Mucosa of rectum (tissue), 2 donors: ENCODE data around the gene USF2.

Experiments used
- H3K27ac ChIP-seq, 2 donors: one replicate each; pipeline ENCODE4 v1.7.0; 2013; ENCODE audit warnings: inconsistent platforms in 2 of 2, low read depth in 2 of 2, low read length in 2 of 2
- H3K27me3 ChIP-seq, 2 donors: one replicate each; pipeline ENCODE4 v1.7.0; 2013; ENCODE audit warnings: low read length in 2 of 2; ENCODE audit not compliant: control insufficient read depth in 2 of 2, insufficient read depth in 2 of 2
- H3K36me3 ChIP-seq, 2 donors: one replicate each; pipeline ENCODE4 v1.7.0; 2013; ENCODE audit warnings: low read length in 2 of 2; ENCODE audit not compliant: control insufficient read depth in 2 of 2, insufficient read depth in 2 of 2
- H3K4me1 ChIP-seq, 2 donors: one replicate each; pipeline ENCODE4 v1.7.0; 2013; ENCODE audit warnings: low read length in 2 of 2, mild to moderate bottlenecking in 1 of 2; ENCODE audit not compliant: control insufficient read depth in 2 of 2, insufficient read depth in 2 of 2
- H3K4me3 ChIP-seq, 2 donors: one replicate each; pipeline ENCODE4 v1.7.0; 2013; ENCODE audit warnings: low read length in 2 of 2
- H3K9ac ChIP-seq, 2 donors: one replicate each; pipeline ENCODE4 v1.7.0; 2013; ENCODE audit warnings: low read length in 2 of 2, low read depth in 1 of 2, mild to moderate bottlenecking in 1 of 2
- H3K9me3 ChIP-seq, 2 donors: one replicate each; pipeline ENCODE4 v1.7.0; 2013; ENCODE audit warnings: low read length in 2 of 2; ENCODE audit not compliant: control insufficient read depth in 2 of 2
- donor health status: healthy.
- donor health status: Normal muscosa, but diverticular disease.

Gene USF2

DNA sequence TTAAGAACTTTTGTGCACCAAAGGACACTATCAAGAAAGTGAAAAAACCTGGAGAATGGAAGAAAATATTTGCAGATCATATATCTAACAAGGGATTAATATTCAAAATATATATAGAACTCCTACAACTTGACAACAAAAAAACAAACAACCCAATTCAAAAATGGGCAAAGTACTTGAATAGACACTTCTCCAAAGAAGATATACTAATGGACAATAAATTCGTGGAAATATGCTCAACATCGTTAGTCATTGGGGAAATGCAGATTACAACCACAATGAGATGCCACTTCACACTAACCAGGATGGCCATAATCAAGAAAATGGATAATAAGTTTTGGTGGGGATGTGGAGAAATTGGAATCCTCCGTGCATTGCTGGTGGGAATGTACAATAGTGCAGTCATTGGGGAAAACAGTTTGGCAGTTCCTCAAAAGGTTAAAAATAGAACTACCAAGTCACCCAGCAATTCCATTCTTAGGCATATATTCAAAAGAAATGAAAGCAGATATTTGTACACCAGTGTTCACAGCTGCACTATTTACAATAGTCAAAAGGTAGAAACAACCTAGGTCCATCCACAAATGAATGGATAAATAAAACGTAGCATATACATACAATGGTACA, 22.2 kb upstream of the USF2 start:
- no peak overlapping the region for H3K4me3 ChIP-seq
- H3K27me3 ChIP-seq: no peaks in the 10 kb centered on the region
- H3K27ac ChIP-seq: no peak overlapping the region
- H3K36me3 ChIP-seq: peaks cover 6 to 9% of the 10 kb centered on the region in 2 donors
- peaks cover 12 to 20% of the 10 kb centered on the region in 2 donors for H3K4me1 ChIP-seq
- no peak overlapping the region for H3K9ac ChIP-seq
- H3K9me3 ChIP-seq: no peaks in the 10 kb centered on the region

DNA sequence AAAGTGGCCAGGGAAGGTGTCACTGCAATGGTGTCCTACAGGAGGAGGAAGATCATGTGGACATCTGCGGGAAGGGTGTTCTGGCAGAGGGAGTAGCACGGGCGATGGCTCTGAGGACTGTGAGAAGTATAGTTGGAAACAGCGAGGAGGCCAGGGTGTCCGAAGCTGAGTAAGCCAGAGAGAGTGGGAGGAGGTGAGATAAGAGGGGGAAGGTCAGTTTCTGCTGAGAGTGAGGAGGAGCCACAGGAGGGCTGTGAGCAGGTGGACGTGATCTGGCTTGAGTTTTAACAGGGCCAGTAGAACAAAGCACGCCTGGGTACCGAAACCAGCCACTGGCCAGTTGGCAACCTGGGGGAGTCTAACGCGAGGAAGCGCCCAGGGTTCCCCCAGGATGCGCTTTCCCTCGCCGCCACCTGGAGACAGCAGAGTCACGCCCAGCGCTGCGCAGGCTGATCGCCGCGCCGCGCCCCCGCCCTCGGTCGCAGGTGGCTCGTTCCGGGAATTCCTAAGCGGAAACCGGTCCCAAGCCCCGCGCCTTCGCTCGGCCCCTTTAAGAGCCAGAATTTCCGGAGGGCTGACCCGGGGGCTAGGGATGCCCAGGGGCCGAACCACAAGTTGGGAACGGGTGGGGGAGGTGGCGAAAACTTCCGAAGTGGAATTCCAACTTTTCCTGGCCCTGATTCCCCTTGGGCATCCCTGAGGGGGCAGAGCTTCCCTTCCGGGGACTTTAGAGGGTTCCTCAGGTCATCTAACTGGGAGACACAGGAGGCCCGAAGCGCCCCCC, 21.0 kb upstream of the USF2 start:
- peaks cover 12 to 20% of the 10 kb centered on the region in 2 donors for H3K4me1 ChIP-seq
- H3K27ac ChIP-seq: peak overlapping the region; percentile 92 to 96
- H3K9me3 ChIP-seq: no peaks in the 10 kb centered on the region
- peak overlapping the region; percentile 89 to 98 for H3K4me3 ChIP-seq
- peaks cover 6 to 9% of the 10 kb centered on the region in 2 donors for H3K36me3 ChIP-seq
- peak overlapping the region; percentile 89 to 96 for H3K9ac ChIP-seq
- H3K27me3 ChIP-seq: no peaks in the 10 kb centered on the region

DNA sequence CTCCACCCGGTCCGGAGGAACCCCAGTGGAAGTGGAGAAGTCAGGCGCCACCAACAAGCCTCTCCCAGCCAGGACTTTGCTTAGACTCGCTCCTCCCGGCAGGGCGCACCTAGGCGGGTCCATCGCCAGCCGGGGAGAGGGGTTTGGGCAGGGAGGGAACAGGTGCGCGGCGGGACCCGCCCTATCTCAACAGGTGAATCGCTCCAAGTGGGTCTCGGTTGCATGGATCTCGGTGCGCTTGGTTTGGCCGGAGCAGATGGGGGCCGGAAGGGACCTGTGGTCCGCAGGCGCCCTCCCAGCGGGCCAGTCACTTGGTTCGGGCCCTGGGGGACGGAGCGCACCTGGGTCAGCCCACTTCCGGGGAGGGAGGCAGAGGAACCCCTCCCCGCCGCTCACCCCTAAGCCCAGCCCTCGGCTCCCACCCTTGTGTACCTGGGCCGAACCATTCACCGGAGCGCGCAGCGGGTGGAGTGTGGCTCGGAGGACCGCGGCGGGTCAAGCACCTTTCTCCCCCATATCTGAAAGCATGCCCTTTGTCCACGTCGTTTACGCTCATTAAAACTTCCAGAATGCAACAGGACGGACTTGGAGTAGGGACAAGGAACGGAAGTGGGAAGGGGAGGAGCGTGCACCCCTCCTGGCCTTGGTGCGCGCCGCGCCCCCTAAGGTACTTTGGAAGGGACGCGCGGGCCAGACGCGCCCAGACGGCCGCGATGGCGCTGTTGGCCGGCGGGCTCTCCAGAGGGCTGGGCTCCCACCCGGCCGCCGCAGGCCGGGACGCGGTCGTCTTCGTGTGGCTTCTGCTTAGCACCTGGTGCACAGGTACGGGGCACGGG, 20.2 kb upstream of the USF2 start, which contains the start of gene LSR:
TSS of gene LSR (plus strand) at position 693 of the 836 bp plus-strand sequence. CDS start at position 714, 21 bp downstream.
- Histone ChIP-seq H3K36me3 (peaks cover 7 to 12% of the 10 kb centered on the region in 2 donors), H3K4me3 (peak within 1 kb of the TSS; percentile 89 to 98), H3K27me3 (no peaks in the 10 kb centered on the region), H3K27ac (peak within 1 kb of the TSS; percentile 92 to 96), H3K9ac (peak within 1 kb of the TSS; percentile 89 to 96), H3K4me1 (peaks cover 12 to 20% of the 10 kb centered on the region in 2 donors), H3K9me3 (no peaks in the 10 kb centered on the region)

DNA sequence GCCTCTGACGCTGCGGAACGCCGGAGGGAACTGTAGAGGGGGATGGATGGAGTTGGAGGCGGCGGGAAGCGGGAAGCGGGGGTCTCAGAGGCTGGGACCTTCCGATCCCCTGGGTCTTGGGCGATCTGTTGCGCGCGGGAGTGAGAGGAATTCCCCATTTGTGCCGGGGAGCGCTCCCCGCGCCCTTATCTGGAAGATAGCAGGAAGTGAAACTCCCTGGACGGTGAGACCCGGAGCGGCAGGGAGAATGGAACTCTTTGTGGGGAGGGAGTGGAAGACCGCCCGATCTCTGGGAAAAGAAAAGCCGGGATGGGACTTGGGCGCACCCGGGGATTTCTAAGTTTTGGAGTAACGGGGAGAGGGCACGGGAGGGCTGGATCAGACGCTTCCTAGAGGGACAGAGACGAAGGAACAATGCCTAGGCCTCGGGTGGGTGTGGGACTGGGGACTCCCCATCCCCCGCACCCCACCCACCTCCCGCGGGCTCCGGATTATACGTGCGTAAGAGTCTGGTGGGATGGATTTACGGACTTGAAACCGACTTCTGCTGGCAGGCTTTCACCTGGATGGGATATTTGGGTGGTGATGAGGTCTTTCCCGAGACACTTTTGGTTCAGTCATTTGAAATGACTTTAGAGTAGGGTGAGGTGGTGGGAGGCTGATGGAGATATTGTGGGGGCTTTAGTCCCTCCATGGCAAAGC, 19.5 kb upstream of the USF2 start:
- Histone ChIP-seq H3K27ac (peak overlapping the region; percentile 92 to 96), H3K27me3 (no peaks in the 10 kb centered on the region), H3K4me1 (peaks cover 12 to 20% of the 10 kb centered on the region in 2 donors), H3K9me3 (no peaks in the 10 kb centered on the region), H3K4me3 (peak overlapping the region; percentile 89 to 98), H3K9ac (peak overlapping the region; percentile 89 to 96), H3K36me3 (peaks cover 10 to 13% of the 10 kb centered on the region in 2 donors)

DNA sequence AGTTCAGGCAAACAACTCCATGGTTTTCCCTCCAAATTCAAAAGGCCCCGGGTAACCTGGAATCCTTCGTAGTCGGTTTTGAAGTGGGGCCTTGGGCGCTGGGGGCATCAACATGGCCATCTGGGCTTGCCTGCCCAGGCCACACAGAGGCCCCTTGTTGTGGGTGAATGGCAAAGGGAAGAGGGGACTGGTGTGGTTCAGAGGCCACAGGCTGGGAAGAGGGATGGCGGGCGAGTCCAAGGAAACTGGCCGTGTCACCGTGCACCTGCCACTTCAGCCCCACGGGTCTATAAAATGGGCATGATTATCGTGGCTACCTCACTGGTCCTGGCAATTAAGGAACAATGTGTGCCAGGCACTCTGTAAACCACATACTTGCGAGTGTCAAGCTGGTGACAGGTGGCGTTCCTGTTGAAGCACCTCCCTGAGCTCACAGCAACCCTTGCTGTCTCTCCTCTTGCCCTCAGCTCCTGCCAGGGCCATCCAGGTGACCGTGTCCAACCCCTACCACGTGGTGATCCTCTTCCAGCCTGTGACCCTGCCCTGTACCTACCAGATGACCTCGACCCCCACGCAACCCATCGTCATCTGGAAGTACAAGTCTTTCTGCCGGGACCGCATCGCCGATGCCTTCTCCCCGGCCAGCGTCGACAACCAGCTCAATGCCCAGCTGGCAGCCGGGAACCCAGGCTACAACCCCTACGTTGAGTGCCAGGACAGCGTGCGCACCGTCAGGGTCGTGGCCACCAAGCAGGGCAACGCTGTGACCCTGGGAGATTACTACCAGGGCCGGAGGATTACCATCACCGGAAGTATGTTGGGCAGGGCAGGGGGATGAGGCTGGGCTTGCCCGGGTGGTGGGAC, 18.7 kb upstream of the USF2 start:
- H3K27ac ChIP-seq: peak overlapping the region in 1 of 2 donors; percentile 92
- peaks cover 12 to 20% of the 10 kb centered on the region in 2 donors for H3K4me1 ChIP-seq
- H3K27me3 ChIP-seq: no peaks in the 10 kb centered on the region
- H3K36me3 ChIP-seq: peaks cover 18 to 20% of the 10 kb centered on the region in 2 donors
- peak overlapping the region in 1 of 2 donors; percentile 96 for H3K9ac ChIP-seq
- peak overlapping the region; percentile 89 to 98 for H3K4me3 ChIP-seq
- no peaks in the 10 kb centered on the region for H3K9me3 ChIP-seq

DNA sequence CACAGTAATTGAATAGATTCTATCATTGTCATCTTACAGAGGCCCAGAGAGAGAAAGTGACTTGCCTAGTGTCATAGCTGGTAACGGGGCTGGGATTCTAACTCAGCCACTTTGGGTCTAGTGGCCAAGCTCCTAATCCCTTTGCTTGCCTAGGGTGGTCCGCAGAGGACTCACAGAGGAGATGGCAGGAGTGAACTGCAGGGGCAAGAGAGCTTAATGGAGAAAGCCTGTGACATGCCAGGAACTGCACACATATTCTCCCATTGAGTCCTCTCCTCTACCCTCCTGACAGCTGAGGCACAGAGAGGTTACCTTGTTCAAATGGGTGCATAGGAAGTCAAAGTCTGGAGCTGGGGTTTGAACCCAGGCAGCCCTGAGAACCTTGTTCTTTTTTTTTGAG, 17.3 kb upstream of the USF2 start:
- H3K27ac ChIP-seq: no peak overlapping the region
- H3K9ac ChIP-seq: no peak overlapping the region
- no peaks in the 10 kb centered on the region for H3K9me3 ChIP-seq
- H3K4me1 ChIP-seq: peaks cover 12 to 20% of the 10 kb centered on the region in 2 donors
- H3K36me3 ChIP-seq: peaks cover 23 to 25% of the 10 kb centered on the region in 2 donors
- H3K4me3 ChIP-seq: no peak overlapping the region
- H3K27me3 ChIP-seq: no peaks in the 10 kb centered on the region

DNA sequence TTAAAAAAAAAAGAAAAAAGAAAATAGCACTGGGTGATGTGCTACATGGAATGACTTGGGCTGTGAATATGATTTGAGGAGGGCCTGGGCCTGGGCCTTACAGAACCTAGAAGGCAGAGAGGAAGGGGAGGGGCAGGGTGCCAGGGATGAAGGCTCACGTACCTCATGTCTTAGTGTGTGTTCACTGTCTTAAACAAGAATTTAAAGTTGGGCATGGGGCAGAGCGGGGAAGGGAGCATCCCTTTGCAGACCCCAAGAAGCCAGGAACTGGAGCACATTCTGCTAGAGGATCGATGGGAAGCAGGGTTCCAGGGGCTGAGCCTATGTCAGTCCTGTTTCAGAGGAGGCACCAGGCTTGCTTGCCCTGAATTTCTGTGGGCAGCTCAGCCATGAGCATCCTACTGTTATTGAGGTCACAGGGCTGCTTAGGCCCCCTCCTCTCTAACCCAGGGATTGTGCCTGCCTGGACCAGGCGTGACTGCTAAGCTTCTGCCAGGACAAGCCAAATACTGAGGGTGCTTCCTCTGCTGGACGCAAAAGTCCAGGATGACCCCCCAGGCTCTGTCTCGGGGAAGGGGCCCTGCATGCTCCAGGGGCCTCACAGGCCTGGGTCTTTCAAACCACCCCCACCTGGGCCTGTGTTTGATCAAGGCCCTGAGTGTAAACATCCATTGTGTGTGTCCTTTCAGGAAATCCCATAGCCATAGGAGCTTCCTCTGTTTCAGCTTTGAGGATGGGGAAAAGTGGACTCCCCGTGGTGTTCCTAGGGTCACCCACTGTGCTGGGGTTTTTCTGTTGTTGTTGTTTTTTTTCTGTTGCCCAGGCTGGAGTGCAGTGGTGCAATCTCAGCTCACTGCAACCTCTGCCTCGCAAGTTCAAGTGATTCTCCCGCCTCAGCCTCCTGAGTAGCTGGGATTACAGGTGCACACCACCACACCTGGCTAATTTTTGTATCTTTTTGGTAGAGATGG, 15.2 kb upstream of the USF2 start:
- Histone ChIP-seq H3K36me3 (peaks cover 25 to 26% of the 10 kb centered on the region in 2 donors), H3K4me3 (no peak overlapping the region), H3K4me1 (peaks cover 7 to 11% of the 10 kb centered on the region in 2 donors), H3K27ac (no peak overlapping the region), H3K9me3 (no peaks in the 10 kb centered on the region), H3K27me3 (no peaks in the 10 kb centered on the region), H3K9ac (no peak overlapping the region)
